BLaER1 treated with 17β-estradiol and CSF1 and Interleukin-3, amounts not matched to agents 10 nM and 100 nM (cell line): Measurements from ENCODE around the gene FAM209B.
A peak's percentile ranks its signal among the peaks of the same experiment; 100 is the strongest.
"Not testable (repeated sequence)": the region's sequence is repeated elsewhere in the genome, so short reads cannot be mapped to it uniquely, and the experiment has no call there.

Experiments used
- H3K27ac ChIP-seq, 11 experiments: shearing (Covaris generic); formaldehyde crosslinking; 2 replicates each; pipeline ENCODE4 v1.8.1; 2022
- H3K27me3 ChIP-seq, 11 experiments: shearing (Covaris generic); formaldehyde crosslinking; 2 replicates each; pipeline ENCODE4 v1.8.1; 2022
- H3K36me3 ChIP-seq, 11 experiments: shearing (Covaris generic); formaldehyde crosslinking; 2 replicates each; pipeline ENCODE4 v1.8.1; 2022
- H3K4me1 ChIP-seq, 10 experiments: shearing (Covaris generic); formaldehyde crosslinking; 2 replicates each; pipeline ENCODE4 v1.8.1; 2022
- H3K4me2 ChIP-seq, 11 experiments: shearing (Covaris generic); formaldehyde crosslinking; 2 replicates each; pipeline ENCODE4 v1.8.1; 2022
- H3K4me3 ChIP-seq, 10 experiments: shearing (Covaris generic); formaldehyde crosslinking; 2 replicates each; pipeline ENCODE4 v1.8.1; 2022
- H3K9ac ChIP-seq, 11 experiments: shearing (Covaris generic); formaldehyde crosslinking; 2 replicates each; pipeline ENCODE4 v1.8.1; 2022
- H3K9me3 ChIP-seq, 11 experiments: shearing (Covaris generic); formaldehyde crosslinking; replicated peaks in 1 of 11; 2 replicates each; pipeline ENCODE4 v1.8.1; 2022
- H4K20me1 ChIP-seq, 11 experiments: shearing (Covaris generic); formaldehyde crosslinking; 2 replicates each; pipeline ENCODE4 v1.8.1; 2022
- Cebpa-rat ChIP-seq, 11 experiments: shearing (Covaris generic); IDR thresholded peaks; 2 replicates each; pipeline ENCODE4 v1.8.1; 2022

The FAM209B gene

GRCh38 chr20:56532946-56533345 is at the start of gene FAM209B:
Gene FAM209B (plus strand): TSS chr20:56533246. CDS start chr20:56533342, 96 bp downstream.
- H3K9ac ChIP-seq: not testable (repeated sequence)

GRCh38 chr20:56483970-56484369 is 49.1 kb upstream of the FAM209B start:
- no peak overlapping the region for H3K4me3 ChIP-seq
- H3K9me3 ChIP-seq: no peaks in the 10 kb centered on the region
- H3K9ac ChIP-seq: peak overlapping the region in 2 of 11 experiments; percentile 14 to 32; a peak in 2 of 22 replicates
- H4K20me1 ChIP-seq: peaks cover 4 to 87% (median 59%) of the 10 kb centered on the region in 11 experiments; a peak in 17 of 22 replicates
- TF ChIP-seq Cebpa-rat (IDR thresholded peaks at IDR 0.05): no peak
- peaks cover 11 to 20% (median 16%) of the 10 kb centered on the region in 10 experiments for H3K4me1 ChIP-seq
- H3K27ac ChIP-seq: peak overlapping the region in 6 of 11 experiments; percentile 20 to 42 (median 31); a peak in 8 of 22 replicates
- H3K27me3 ChIP-seq: no peaks in the 10 kb centered on the region
- H3K4me2 ChIP-seq: peak overlapping the region; percentile 10 to 57 (median 44); a peak in 21 of 22 replicates
- H3K36me3 ChIP-seq: peaks cover 89 to 98% (median 95%) of the 10 kb centered on the region in 11 experiments

More at GRCh38 chr20:56532946-56533345, at the start of gene FAM209B:
- H3K27me3 ChIP-seq, H3K4me3 ChIP-seq, H4K20me1 ChIP-seq, H3K4me1 ChIP-seq, H3K27ac ChIP-seq, H3K9me3 ChIP-seq, H3K4me2 ChIP-seq, H3K36me3 ChIP-seq: not testable (repeated sequence)

- no peak overlapping the region for H3K4me2 ChIP-seq
- peaks cover 15 to 93% (median 68%) of the 10 kb centered on the region in 11 experiments; a peak in 18 of 22 replicates for H4K20me1 ChIP-seq
- peaks cover 89 to 98% (median 94%) of the 10 kb centered on the region in 11 experiments for H3K36me3 ChIP-seq
These were observed 45.8 kb upstream of the FAM209B start for GRCh38 chr20:56487216-56487615.

GRCh38 chr20:56488566-56488965 is 44.5 kb upstream of the FAM209B start:
- H3K4me3 ChIP-seq: no peak overlapping the region
- no peak overlapping the region for H3K9ac ChIP-seq
- H3K9me3 ChIP-seq: no peaks in the 10 kb centered on the region
- H3K36me3 ChIP-seq: peaks cover 90 to 99% (median 96%) of the 10 kb centered on the region in 11 experiments
- peaks cover 15 to 89% (median 61%) of the 10 kb centered on the region in 11 experiments; a peak in 16 of 22 replicates for H4K20me1 ChIP-seq
- H3K27me3 ChIP-seq: no peaks in the 10 kb centered on the region
- H3K4me2 ChIP-seq: no peak overlapping the region
- H3K27ac ChIP-seq: no peak overlapping the region
- peaks cover 7 to 14% (median 9%) of the 10 kb centered on the region in 10 experiments; a peak in 19 of 20 replicates for H3K4me1 ChIP-seq
- no peak for TF ChIP-seq Cebpa-rat (IDR thresholded peaks at IDR 0.05)

More at GRCh38 chr20:56487216-56487615, 45.8 kb upstream of the FAM209B start:
- no peaks in the 10 kb centered on the region for H3K27me3 ChIP-seq
- H3K9ac ChIP-seq: no peak overlapping the region
- H3K27ac ChIP-seq: no peak overlapping the region
- H3K4me3 ChIP-seq: no peak overlapping the region
- H3K4me1 ChIP-seq: peaks cover 11 to 20% (median 16%) of the 10 kb centered on the region in 10 experiments
- no peak for TF ChIP-seq Cebpa-rat (IDR thresholded peaks at IDR 0.05)
- H3K9me3 ChIP-seq: no peaks in the 10 kb centered on the region

DNA sequence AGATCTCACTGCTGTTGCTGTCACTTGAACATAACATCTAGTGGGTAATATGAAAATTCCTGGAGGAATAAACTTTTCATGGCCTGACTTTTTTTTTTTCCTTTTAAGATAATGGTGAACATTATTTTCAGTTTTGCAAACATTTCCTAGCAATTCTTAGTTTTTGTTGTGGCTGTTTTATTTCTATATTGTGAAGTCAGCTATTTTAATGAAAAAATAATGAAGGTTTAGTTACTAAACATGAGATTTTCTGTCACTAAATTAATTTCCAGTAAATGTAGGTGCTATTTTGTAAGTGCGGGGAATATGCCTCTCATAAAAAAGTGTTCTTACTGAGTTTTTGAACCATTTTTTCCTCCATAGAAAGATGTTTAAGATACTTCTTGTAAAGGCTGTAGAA is 31.9 kb upstream of the FAM209B start:
- Histone ChIP-seq H3K4me2 (no peak overlapping the region), H3K36me3 (peaks cover 50 to 98% (median 76%) of the 10 kb centered on the region in 11 experiments), H3K9ac (no peak overlapping the region), H3K9me3 (peaks cover 0 to 13% (median 7%) of the 10 kb centered on the region in 11 experiments; a peak in 8 of 22 replicates), H3K27me3 (no peaks in the 10 kb centered on the region), H3K4me1 (peaks cover 0 to 5% (median 0%) of the 10 kb centered on the region in 10 experiments; a peak in 1 of 20 replicates), H3K4me3 (no peak overlapping the region), H3K27ac (no peak overlapping the region), H4K20me1 (peaks cover 0 to 60% (median 29%) of the 10 kb centered on the region in 11 experiments; a peak in 15 of 22 replicates)
- no peak for TF ChIP-seq Cebpa-rat (IDR thresholded peaks at IDR 0.05)

- no peaks in the 10 kb centered on the region for H3K9me3 ChIP-seq
- TF ChIP-seq Cebpa-rat (IDR thresholded peaks at IDR 0.05): no peak
These were observed 29.1 kb upstream of the FAM209B start for GRCh38 chr20:56503916-56504315.

GRCh38 chr20:56504373-56505005 is 28.6 kb upstream of the FAM209B start:
- Histone ChIP-seq H3K9me3 (no peaks in the 10 kb centered on the region), H3K27me3 (no peaks in the 10 kb centered on the region), H3K4me2 (no peak overlapping the region), H3K4me3 (no peak overlapping the region), H4K20me1 (peaks cover 0 to 71% (median 33%) of the 10 kb centered on the region in 11 experiments; a peak in 15 of 22 replicates), H3K36me3 (peaks cover 46 to 89% (median 59%) of the 10 kb centered on the region in 11 experiments), H3K27ac (no peak overlapping the region), H3K4me1 (peaks cover 0 to 5% (median 0%) of the 10 kb centered on the region in 10 experiments; a peak in 1 of 20 replicates), H3K9ac (no peak overlapping the region)
- no peak for TF ChIP-seq Cebpa-rat (IDR thresholded peaks at IDR 0.05)

More at GRCh38 chr20:56503916-56504315, 29.1 kb upstream of the FAM209B start:
- Histone ChIP-seq H3K27me3 (no peaks in the 10 kb centered on the region), H4K20me1 (peaks cover 0 to 65% (median 33%) of the 10 kb centered on the region in 11 experiments; a peak in 15 of 22 replicates), H3K4me3 (no peak overlapping the region), H3K36me3 (peaks cover 41 to 89% (median 61%) of the 10 kb centered on the region in 11 experiments), H3K9ac (no peak overlapping the region), H3K4me1 (peaks cover 0 to 5% (median 0%) of the 10 kb centered on the region in 10 experiments; a peak in 1 of 20 replicates), H3K27ac (no peak overlapping the region), H3K4me2 (no peak overlapping the region)

DNA sequence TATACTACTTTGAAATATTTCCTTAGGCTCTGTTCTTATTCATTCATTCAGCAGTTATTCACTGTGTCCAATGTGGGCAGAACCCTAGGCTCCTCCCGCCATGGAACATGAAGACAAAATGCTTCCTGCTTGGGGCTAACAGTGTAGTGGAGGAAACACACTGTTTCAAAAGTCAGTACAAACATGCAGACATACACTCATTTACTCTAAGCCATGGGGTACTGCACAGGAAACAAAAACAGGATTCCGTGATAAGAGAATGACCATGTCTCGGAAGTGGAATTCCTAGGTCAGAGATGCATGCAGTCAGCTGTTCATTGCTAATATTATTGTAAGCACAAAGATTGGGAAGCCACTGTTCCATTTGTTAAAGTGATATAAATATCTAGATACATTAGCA is 26.9 kb upstream of the FAM209B start:
- Histone ChIP-seq H4K20me1 (peaks cover 0 to 64% (median 37%) of the 10 kb centered on the region in 11 experiments; a peak in 16 of 22 replicates), H3K4me1 (no peaks in the 10 kb centered on the region), H3K4me3 (no peak overlapping the region), H3K27ac (no peak overlapping the region), H3K36me3 (peaks cover 35 to 89% (median 56%) of the 10 kb centered on the region in 11 experiments), H3K9me3 (no peaks in the 10 kb centered on the region), H3K27me3 (no peaks in the 10 kb centered on the region), H3K4me2 (no peak overlapping the region), H3K9ac (no peak overlapping the region)
- TF ChIP-seq Cebpa-rat (IDR thresholded peaks at IDR 0.05): no peak

- Histone ChIP-seq H3K4me2 (no peak overlapping the region), H3K27ac (no peak overlapping the region), H4K20me1 (peaks cover 0 to 49% (median 17%) of the 10 kb centered on the region in 11 experiments; a peak in 13 of 22 replicates), H3K9me3 (peaks cover 0 to under 1% (median 0%) of the 10 kb centered on the region in 11 experiments; a peak in 1 of 22 replicates), H3K4me1 (no peaks in the 10 kb centered on the region), H3K27me3 (no peaks in the 10 kb centered on the region), H3K4me3 (no peak overlapping the region), H3K36me3 (peaks cover 58 to 91% (median 71%) of the 10 kb centered on the region in 11 experiments), H3K9ac (no peak overlapping the region)
- no peak for TF ChIP-seq Cebpa-rat (IDR thresholded peaks at IDR 0.05)
These were observed 21.1 kb upstream of the FAM209B start for GRCh38 chr20:56511926-56512325.
